Fibroblast of skin of scalp (primary cell): ENCODE measurements around the gene PRX.
"Not testable (repeated sequence)": the region's sequence is repeated elsewhere in the genome, so short reads cannot be mapped to it uniquely, and the experiment has no call there.

Experiments used
- DNase-seq: peaks from one replicate; pipeline ENCODE4 v3.0.0-alpha.2; 2013

Gene PRX

DNA sequence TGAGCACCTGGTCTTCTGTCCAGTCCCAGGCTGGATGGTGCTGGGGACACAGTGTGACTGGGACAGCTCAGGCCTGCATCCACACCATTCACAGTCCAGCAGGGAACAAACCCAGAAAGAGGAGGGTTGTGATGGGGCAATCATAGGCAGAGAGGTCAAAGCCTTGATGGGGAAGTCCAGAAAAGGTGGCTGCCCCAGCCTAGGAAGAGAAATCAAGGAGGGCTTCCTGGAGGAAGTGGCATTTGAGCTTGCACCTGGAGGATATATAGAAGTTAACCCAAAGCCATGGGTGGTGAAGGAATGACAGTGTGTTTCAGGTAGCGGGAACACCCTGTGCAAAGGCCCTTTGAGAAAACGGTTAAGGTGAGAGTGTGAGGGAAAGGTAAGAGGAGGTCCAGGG, 2.6 kb upstream of the PRX start:
- no peak for DNase-seq

GRCh38 chr19:40414542-40415535, 1.7 kb upstream of the PRX start:
- no peak for DNase-seq

GRCh38 chr19:40412866-40413265, 312 bp downstream of the PRX start:
- DNase-seq = no peak

- no peak for DNase-seq
Observed at GRCh38 chr19:40411958-40412499, 1.1 kb downstream of the PRX start.

DNA sequence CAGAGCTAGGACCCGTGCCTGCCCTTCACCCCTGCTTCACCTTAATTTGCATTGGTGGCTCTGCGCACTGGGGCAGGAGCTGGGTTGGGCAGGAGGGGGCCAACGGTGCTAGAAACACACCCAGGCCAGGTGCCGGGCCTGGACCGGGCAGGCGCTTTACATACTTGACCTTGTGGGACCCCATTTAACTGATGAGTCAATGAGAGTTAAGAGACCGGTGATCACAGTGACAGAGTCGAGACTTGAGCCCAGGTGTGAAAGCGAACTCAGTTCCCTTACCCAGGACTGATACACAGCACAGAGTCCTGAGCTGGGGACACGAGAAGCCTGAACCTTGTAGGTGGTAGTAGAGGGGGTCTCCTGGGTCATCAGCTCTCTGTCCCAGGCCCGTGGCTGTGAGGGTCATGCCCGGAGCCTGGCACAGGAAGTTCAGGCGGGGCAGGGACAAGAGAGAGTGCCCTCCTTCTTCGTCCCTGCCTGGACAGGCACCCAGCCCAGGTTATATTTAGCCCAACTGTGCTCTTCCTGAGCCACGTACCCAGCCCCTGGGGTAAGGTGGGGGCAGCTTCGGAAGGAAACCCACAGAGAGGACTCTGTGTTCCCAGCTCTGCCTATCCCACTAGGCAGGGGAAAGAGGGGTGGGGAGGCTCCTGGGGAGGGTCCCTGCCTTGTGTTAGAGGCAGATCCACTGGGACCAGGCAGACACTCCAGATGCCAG, 1.9 kb downstream of the PRX start:
- no peak for DNase-seq

DNA sequence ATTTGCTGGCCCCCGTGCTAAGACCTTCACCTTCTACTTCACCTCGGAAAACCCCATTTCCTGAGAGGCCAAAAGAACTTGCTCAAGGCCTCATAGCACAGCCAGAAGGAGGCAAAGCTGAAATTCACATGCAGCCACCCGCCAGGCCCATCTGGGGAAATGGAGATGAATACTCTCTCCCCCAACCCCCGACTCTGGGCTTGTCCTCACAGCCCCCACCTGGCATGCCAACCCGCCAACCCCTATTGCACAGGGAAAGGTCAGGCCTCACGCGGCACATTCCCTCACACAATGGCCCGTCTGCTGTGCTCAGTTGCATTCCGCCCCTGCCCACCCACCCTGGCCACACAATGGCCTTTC, 3.2 kb downstream of the PRX start:
- no peak for DNase-seq

DNA sequence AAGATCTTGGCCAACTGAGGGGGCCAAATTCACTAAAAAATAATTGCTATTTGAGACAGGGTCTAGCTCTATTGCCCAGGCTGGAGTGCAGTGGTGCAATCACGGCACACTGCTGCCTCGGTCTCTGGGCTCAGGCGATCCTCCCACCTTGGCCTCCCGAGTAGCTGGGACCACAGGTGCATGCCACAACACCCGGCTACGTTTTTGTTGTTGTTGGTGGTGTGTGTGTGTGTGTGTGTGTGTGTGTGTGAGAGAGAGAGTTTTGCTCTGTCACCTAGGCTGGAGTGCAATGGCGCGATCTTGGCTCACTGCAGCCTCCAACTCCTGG, 4.6 kb downstream of the PRX start:
- DNase-seq = not testable (repeated sequence)

GRCh38 chr19:40407714-40408597, 5.2 kb downstream of the PRX start:
- no peak for DNase-seq

DNA sequence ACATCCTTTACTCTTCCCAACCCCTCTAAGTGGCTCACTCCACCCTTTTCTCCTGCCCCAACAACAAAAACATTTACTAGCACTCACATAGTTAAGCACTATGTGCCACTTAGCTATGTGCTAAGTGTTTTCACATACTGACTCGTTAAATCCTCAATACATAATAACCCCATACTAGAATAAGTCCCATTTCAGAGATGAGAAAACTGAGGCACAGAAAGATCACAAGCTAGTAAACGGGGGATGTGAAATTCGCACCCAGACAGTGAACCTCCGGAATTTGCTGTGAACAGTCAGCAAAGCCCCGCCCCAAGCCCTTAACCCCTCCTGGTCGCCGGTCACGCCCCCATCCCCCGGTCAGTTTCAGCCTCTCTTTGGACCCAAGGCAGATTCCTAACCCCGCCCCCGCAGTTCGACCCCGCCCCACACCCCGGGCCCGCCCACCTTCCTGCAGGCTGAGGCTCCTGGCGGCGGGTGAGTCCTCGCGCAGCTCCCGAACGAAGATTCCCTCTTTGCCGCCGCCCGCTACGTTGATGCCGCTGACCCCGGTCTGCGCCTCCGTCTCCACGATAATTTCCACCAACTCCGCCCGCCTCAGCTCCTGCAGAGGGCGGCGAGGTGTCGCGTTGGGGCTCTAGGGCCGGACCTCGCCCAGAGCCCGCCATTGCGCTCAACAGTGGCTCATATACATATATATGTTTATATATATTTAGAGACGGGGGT, 9.8 kb downstream of the PRX start:
- DNase-seq = peak; percentile 89

- peak; percentile 24 for DNase-seq
Observed at GRCh38 chr19:40400559-40400958, 12.6 kb downstream of the PRX start.

DNA sequence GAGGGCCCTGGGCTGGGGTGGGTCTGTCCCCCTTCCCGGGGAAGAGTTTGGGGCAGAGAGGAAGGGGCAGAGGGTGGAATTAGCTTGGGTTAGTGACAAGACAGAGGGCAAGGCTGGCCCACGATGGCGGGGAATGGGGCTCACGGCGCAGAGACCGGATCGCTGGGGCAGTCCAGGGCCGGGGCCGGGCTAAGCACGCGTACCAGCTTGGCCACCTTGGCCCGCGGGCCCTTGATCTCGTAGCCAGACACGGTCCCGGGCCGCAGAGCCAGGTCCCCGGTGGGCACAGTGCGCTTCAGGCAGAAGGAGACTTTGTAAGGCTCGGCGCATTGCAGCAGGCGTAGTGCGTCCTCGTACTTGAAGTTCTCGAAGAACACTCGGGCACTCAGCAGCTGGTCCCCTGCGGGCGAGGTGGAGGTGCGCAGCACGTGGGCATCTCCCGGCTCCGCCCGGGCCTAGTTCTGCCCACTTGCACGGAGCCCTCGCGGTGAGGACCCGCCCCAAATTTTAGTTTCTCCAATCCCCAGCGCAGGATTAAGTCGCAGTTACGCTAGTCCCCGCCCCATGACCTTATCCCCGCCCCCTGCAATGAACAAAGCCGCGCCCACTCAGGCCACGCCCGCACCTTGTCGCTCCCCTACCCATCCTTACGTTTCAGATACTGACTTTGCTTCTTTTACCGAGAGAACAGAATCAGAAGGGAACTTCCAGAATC, 14.6 kb downstream of the PRX start:
- no peak for DNase-seq

DNA sequence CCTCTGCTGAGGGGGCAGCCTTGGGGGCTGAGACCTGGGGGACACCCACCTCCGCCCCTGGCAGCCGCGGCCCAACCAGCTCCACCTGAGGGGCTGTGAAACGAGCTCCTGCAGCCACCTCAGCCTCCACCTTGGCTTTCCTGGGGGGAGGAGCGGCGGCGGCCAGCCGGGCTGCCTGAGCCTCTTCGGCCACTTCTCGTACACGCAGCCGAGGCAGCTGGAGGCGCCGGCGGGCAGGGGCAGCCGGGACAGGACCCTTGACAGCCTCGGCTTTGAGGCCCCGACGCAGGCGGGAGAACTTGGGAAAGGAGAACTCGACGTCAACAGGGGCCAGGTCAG, 15.6 kb downstream of the PRX start:
- DNase-seq = no peak

DNA sequence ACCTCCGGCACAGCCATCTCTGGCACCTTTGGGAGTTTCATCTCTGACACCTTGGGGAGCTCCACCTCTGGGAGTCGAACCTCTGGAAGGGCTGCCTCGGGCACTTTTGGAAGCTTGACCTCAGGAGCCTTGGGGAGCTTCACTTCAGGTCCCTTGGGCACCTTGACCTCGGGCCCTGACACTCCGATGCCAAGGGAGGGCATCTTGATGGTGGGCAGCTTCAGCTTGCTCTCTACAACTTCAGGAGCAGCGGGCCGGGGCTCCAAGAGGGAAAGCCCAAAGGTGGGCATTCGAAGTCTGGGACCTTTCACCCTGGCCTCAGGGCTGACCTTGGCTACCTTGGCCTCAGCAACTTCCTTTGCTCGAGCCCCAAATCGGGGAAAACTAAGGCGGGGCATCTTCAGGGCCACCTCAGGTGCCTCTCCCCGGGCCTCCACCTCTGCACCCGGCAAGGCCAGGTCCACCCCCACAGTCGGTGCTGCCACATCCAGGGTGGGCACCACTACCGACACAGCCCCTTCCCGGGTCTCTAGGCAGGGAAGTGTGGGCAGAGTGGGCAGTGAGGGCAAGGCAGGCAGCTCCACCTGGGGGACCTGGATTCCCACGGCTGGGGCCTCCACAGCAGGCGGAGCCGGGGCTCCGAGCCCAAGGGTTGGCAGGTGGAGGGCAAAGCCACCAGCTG, 16.2 kb downstream of the PRX start:
- DNase-seq = no peak

DNA sequence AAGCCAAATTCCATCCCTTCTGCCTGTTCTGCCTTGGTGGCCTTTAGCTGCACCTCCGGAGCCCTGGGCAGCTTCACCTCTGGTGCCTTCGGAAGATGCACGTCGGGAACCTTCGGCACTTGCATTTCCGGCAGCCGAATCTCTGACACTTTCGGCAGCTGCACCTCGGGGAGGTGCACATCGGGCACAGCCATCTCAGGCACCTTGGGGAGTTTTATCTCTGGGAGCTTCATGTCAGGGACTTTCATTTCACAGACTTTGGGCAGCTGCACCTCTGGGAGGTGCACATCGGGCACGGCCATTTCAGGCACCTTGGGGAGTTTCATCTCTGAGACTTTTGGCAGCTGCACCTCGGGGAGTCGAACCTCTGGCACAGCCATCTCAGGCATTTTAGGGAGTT, 17.2 kb downstream of the PRX start:
- no peak for DNase-seq

GRCh38 chr19:40394816-40395210, 18.4 kb downstream of the PRX start:
- no peak for DNase-seq

DNA sequence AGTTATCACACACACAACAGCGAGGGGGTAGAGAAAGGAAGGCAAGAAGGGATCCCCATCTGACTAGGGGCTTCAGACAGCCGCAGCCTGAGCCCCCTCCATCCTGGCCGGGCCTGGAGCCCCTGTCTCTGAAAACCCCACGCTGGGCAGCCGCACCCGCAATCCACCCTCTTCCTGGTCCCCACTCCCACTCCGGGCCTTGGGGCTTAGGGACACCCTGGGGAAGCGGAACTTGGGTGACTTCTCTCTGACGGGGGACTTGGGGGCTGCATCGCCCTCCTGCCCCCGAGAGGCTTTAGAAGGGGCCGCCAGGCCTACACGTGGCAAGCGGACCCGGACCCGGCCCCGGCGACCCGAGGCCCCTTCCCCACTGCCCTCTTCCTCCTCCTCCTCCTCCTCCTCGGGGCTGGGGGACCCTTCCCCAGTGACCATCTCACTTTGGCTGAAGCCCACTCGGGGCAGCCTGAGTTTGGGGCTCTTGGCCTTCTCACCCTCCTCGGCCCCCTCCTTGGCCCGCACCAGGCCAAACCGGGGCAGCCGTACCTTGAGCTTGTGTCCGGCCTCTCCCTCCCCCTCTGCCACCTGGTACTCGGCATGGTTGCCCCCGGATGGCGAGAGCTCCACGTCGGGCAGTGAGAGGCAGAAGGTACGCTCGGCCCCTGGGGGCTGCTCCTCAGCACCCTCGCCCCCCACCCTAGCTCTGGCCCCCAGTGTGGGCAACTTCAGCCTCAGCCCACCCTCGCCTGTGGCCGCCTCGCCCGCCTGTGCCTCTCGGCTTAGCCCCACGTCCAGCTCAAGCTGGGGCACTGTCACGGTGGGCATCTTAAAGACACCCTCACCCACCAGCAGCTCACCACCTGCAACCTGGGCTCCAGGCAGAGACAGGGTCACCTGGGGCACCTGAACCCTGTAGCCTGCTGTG, 19.0 kb downstream of the PRX start:
- no peak for DNase-seq

GRCh38 chr19:40392894-40393517, 20.2 kb downstream of the PRX start:
- DNase-seq = no peak

DNA sequence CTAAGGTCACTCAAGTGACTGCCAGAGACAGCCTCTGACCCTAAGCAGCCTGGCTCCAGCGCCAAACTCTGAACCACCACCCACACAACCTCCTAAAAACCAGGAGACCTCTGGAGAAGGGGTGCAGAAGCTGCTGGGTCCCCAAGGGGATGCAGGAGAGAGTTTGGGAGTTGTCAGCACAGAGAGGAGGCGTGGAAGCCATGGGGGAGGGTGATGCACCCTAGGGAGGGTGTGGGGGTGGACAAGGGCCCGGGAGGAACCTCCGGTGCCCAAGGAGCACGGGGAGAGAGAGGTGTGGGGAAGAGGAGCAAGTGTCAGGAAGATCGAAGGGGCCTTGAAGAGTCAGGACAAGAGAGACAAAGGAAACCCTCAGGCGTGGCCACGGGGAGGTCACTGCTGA, 21.1 kb downstream of the PRX start:
- no peak for DNase-seq

- DNase-seq = no peak
Observed at GRCh38 chr19:40390084-40390742, 23.0 kb downstream of the PRX start, which contains the start of gene HIPK4. HIPK4 (minus strand) TSS chr19:40390181; CDS start chr19:40389902, 279 bp downstream.
